Activated T-helper 1 cell treated with Interleukin-2 at 50 U/mL for 16 hours (primary cell): ENCODE measurements around the gene ETV5.

Experiments
- DNase-seq: peaks from one replicate; pipeline ENCODE4 v3.0.0-alpha.2; 2020; ENCODE audit warnings: low read depth

Gene ETV5

GRCh38 chr3:186108941-186109865 is at the start of gene ETV5:
Gene ETV5, minus strand, starts transcription at chr3:186109089. Its CDS starts 3,221 bp downstream, at chr3:186105868.
- peak; percentile 68 for DNase-seq

GRCh38 chr3:186154641-186155040 is 45.8 kb upstream of the ETV5 start:
- no peak for DNase-seq

- no peak for DNase-seq
Observed at GRCh38 chr3:186152889-186153292, 44.0 kb upstream of the ETV5 start.

- DNase-seq = no peak
Observed at GRCh38 chr3:186152361-186152798, 43.5 kb upstream of the ETV5 start.

GRCh38 chr3:186151077-186151971 is 42.4 kb upstream of the ETV5 start:
- no peak for DNase-seq

GRCh38 chr3:186150041-186150830 is 41.3 kb upstream of the ETV5 start:
- no peak for DNase-seq

- DNase-seq = no peak
Observed at GRCh38 chr3:186149319-186149960, 40.6 kb upstream of the ETV5 start.

- no peak for DNase-seq
Observed at GRCh38 chr3:186144257-186144656, 35.4 kb upstream of the ETV5 start.

GRCh38 chr3:186143250-186143649 is 34.4 kb upstream of the ETV5 start:
- DNase-seq = no peak

GRCh38 chr3:186142393-186142932 is 33.6 kb upstream of the ETV5 start:
- no peak for DNase-seq

GRCh38 chr3:186141790-186142189 is 32.9 kb upstream of the ETV5 start:
- DNase-seq = no peak

GRCh38 chr3:186138272-186138981 is 29.5 kb upstream of the ETV5 start:
- DNase-seq = no peak

- DNase-seq = no peak
Observed at GRCh38 chr3:186137051-186137685, 28.3 kb upstream of the ETV5 start.

- DNase-seq = no peak
Observed at GRCh38 chr3:186133980-186134379, 25.1 kb upstream of the ETV5 start.

GRCh38 chr3:186132487-186132886 is 23.6 kb upstream of the ETV5 start:
- DNase-seq = no peak

- no peak for DNase-seq
Observed at GRCh38 chr3:186129206-186129605, 20.3 kb upstream of the ETV5 start.

- no peak for DNase-seq
Observed at GRCh38 chr3:186128158-186128557, 19.3 kb upstream of the ETV5 start.

- no peak for DNase-seq
Observed at GRCh38 chr3:186127463-186127862, 18.6 kb upstream of the ETV5 start.

- DNase-seq = no peak
Observed at GRCh38 chr3:186125118-186125517, 16.2 kb upstream of the ETV5 start.

- DNase-seq = no peak
Observed at GRCh38 chr3:186124592-186124991, 15.7 kb upstream of the ETV5 start.
